ENCODE measurements around the gene C17orf58.

The C17orf58 gene

DNA sequence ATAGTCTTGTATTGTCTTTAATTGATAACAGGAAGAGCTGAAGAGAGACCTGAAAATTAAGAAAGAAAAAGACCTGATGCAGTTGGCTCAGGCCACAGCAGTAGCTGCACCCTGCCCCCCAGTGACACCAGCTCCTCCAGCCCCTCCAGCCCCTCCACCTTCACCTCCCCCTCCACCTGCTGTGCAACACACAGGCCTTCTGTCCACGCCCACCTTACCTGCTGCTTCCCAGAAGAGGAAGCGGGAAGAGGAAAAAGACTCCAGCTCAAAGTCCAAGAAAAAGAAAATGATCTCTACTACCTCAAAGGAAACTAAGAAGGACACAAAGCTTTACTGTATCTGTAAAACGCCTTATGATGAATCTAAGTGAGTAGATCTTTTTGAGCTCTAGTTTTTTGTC lies 36.8 kb downstream of the C17orf58 start:
- DNase-seq (ENCODE audit: insufficient read length, low spot score) (no peak), FAIRE-seq (no peak)
- TF ChIP-seq POLR2A (IDR thresholded peaks at IDR 0.05; ENCODE audit: low read depth, low read length): no peak

DNA sequence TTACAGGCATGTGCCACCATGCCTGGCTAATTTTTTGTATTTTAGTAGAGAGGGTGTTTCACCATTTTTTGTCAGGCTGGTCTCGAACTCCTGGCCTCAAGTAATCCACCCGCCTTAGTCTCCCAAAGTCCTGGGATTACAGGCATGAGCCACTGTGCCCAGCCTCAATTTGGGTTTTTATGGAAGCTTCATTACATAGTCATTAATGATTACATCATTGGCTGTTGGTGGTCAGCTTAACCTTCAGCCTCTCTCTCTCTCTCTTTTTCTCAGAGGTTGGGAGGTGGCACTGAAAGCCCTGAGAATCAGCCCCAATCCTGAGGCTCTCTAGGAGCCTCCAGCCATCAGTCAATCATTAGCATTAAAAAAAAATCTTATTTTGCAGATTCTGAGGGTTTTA lies 45.3 kb downstream of the C17orf58 start:
- FAIRE-seq (no peak), DNase-seq (ENCODE audit: insufficient read length, low spot score) (no peak)
- no peak for TF ChIP-seq POLR2A (IDR thresholded peaks at IDR 0.05; ENCODE audit: low read depth, low read length)

DNA sequence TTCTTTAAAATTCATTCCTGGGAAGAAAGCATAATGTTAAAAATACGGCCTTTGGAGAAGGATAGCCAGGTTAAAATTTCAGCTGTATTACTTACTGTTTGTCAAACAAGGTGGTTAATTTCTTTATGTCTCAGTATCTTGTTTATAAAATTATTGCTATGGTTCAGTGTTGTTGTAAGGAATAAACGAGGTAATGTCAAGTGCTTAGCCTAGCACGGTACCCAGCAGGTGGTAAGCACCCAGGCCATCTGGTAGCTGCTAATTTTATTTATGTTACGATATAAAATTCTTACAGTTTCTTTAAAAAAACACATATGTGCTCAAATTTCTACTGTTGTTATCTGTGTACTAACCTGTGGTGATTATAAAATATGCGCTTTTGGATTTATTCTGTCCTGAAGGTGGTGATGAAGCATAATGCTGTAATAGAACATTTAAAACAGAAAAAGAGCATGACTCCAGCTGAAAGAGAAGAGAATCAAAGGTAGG lies 48.9 kb downstream of the C17orf58 start:
- TF ChIP-seq POLR2A (IDR thresholded peaks at IDR 0.05; ENCODE audit: low read depth, low read length): no peak
- DNase-seq (ENCODE audit: insufficient read length, low spot score) (no peak), FAIRE-seq (no peak)

DNA sequence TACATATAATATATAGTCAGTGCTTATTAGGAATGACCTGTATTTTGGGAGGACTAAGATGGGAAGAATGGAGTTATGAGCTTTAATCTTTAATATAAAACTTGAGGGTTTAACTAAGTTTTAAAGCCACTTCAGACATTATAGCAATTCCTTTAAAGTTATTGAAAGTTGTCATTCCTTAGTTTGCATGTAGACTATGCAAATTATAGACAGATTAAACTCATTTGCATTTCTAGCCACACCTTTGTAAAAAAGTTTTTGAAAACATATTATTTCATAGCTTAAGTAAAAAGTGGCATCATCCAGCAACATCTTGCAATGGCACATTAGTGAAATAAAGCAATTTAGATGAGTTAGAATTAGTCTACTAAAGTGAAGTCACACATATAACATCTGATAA lies 49.8 kb downstream of the C17orf58 start:
- no peak for TF ChIP-seq POLR2A (IDR thresholded peaks at IDR 0.05; ENCODE audit: low read depth, low read length)
- DNase-seq (ENCODE audit: insufficient read length, low spot score) (no peak), FAIRE-seq (no peak)

DNA sequence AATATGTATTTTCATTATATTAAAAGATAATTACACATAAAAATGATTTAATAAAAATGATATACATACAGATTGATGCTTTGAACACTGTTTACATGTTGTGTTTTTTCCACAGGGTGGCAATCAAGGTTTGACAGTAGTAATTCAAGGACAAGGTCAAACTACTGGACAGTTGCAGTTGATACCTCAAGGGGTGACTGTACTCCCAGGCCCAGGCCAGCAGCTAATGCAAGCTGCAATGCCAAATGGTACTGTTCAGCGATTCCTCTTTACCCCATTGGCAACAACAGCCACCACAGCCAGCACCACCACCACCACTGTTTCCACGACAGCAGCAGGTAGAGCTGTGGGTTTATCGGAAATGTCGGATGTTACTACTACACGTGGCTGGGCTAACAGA lies 52.2 kb downstream of the C17orf58 start:
- FAIRE-seq: no peak
- TF ChIP-seq POLR2A (IDR thresholded peaks at IDR 0.05; ENCODE audit: low read depth, low read length): no peak

DNA sequence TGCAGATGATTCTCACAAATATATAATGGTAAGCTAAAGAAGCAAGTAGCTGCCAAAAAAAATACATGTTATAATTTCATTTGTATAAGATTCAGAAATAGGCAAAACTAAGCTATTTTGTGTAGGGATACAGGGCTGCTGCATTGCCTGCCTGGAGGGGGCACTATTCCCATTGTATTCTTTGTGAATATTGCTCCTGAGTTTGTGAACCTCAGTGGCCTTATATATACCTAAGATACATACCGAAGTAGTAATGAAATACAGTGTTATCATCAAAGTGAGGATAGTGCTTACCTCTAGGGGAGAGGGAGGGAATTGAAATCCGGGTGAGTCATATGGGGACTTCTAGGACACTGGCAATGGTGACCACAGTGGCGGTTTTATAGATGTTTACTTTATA lies 53.5 kb downstream of the C17orf58 start:
- FAIRE-seq (peak; percentile 45), DNase-seq (ENCODE audit: insufficient read length, low spot score) (no peak)
- TF ChIP-seq POLR2A (IDR thresholded peaks at IDR 0.05; ENCODE audit: low read depth, low read length): no peak

More for the DNA sequence above, 52.2 kb downstream of the C17orf58 start:
- DNase-seq (ENCODE audit: insufficient read length, low spot score): no peak
